ENCODE data around the gene EGR1.

EGR1 gene

DNA sequence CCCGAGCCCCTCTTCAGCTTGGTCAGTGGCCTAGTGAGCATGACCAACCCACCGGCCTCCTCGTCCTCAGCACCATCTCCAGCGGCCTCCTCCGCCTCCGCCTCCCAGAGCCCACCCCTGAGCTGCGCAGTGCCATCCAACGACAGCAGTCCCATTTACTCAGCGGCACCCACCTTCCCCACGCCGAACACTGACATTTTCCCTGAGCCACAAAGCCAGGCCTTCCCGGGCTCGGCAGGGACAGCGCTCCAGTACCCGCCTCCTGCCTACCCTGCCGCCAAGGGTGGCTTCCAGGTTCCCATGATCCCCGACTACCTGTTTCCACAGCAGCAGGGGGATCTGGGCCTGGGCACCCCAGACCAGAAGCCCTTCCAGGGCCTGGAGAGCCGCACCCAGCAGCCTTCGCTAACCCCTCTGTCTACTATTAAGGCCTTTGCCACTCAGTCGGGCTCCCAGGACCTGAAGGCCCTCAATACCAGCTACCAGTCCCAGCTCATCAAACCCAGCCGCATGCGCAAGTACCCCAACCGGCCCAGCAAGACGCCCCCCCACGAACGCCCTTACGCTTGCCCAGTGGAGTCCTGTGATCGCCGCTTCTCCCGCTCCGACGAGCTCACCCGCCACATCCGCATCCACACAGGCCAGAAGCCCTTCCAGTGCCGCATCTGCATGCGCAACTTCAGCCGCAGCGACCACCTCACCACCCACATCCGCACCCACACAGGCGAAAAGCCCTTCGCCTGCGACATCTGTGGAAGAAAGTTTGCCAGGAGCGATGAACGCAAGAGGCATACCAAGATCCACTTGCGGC lies 1.8 kb downstream of the EGR1 start:
- no peaks in the 10 kb centered on the region for H3K4me1 ChIP-seq (ENCODE audit: low read length)
- H3K27ac ChIP-seq (ENCODE audit: low read length) = no peak overlapping the region
- no peaks in the 10 kb centered on the region for H3K79me2 ChIP-seq (ENCODE audit: low read length)
- peaks cover 30% of the 10 kb centered on the region for H3K27me3 ChIP-seq (replicated peaks; ENCODE audit: insufficient read depth, low read length)
- H3K4me3 ChIP-seq (ENCODE audit: low read length) = no peak overlapping the region
- no peak overlapping the region for H3K9ac ChIP-seq (ENCODE audit: low read length)
- H3K9me3 ChIP-seq (replicated peaks; ENCODE audit: insufficient read depth, low read length) = no peaks in the 10 kb centered on the region
- peaks cover 6% of the 10 kb centered on the region; the same call in 1 of the 2 replicates for H3F3A ChIP-seq (ENCODE audit: insufficient read depth, low read length)
- no peak for DNase-seq
- H4K20me1 ChIP-seq (ENCODE audit: insufficient read depth, low read length) = no peaks in the 10 kb centered on the region
- no peak overlapping the region for H3K4me2 ChIP-seq (ENCODE audit: low read depth, low read length)
- no peaks in the 10 kb centered on the region for H3K36me3 ChIP-seq (replicated peaks; ENCODE audit: insufficient read depth, low read length)
- no peak overlapping the region for H2AFZ ChIP-seq (ENCODE audit: low read length)
- no peaks in the 10 kb centered on the region for H3K9me2 ChIP-seq (replicated peaks; ENCODE audit: insufficient read depth, low read length)
- TF ChIP-seq EZH2 (optimal IDR thresholded peaks at IDR 0.05; ENCODE audit: low read depth, low read length) (no peak), EZH2phosphoT487 (IDR thresholded peaks at IDR 0.05; ENCODE audit: low read length) (no peak)
- TF ChIP-seq, protein P1, sequence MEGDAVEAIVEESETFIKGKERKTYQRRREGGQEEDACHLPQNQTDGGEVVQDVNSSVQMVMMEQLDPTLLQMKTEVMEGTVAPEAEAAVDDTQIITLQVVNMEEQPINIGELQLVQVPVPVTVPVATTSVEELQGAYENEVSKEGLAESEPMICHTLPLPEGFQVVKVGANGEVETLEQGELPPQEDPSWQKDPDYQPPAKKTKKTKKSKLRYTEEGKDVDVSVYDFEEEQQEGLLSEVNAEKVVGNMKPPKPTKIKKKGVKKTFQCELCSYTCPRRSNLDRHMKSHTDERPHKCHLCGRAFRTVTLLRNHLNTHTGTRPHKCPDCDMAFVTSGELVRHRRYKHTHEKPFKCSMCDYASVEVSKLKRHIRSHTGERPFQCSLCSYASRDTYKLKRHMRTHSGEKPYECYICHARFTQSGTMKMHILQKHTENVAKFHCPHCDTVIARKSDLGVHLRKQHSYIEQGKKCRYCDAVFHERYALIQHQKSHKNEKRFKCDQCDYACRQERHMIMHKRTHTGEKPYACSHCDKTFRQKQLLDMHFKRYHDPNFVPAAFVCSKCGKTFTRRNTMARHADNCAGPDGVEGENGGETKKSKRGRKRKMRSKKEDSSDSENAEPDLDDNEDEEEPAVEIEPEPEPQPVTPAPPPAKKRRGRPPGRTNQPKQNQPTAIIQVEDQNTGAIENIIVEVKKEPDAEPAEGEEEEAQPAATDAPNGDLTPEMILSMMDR (IDR thresholded peaks at IDR 0.05; ENCODE audit: low read length) = no peak

DNA sequence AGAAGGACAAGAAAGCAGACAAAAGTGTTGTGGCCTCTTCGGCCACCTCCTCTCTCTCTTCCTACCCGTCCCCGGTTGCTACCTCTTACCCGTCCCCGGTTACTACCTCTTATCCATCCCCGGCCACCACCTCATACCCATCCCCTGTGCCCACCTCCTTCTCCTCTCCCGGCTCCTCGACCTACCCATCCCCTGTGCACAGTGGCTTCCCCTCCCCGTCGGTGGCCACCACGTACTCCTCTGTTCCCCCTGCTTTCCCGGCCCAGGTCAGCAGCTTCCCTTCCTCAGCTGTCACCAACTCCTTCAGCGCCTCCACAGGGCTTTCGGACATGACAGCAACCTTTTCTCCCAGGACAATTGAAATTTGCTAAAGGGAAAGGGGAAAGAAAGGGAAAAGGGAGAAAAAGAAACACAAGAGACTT lies 2.4 kb downstream of the EGR1 start:
- Histone ChIP-seq H4K20me1 (ENCODE audit: insufficient read depth, low read length) (no peaks in the 10 kb centered on the region), H3K9me3 (replicated peaks; ENCODE audit: insufficient read depth, low read length) (no peaks in the 10 kb centered on the region), H3K36me3 (replicated peaks; ENCODE audit: insufficient read depth, low read length) (no peaks in the 10 kb centered on the region), H3K9me2 (replicated peaks; ENCODE audit: insufficient read depth, low read length) (no peaks in the 10 kb centered on the region), H3K4me1 (ENCODE audit: low read length) (no peaks in the 10 kb centered on the region), H3K79me2 (ENCODE audit: low read length) (no peaks in the 10 kb centered on the region), H3K27ac (ENCODE audit: low read length) (no peak overlapping the region), H3F3A (ENCODE audit: insufficient read depth, low read length) (peaks cover 6% of the 10 kb centered on the region; the same call in 1 of the 2 replicates), H3K4me3 (ENCODE audit: low read length) (no peak overlapping the region), H3K27me3 (replicated peaks; ENCODE audit: insufficient read depth, low read length) (peaks cover 30% of the 10 kb centered on the region), H2AFZ (ENCODE audit: low read length) (no peak overlapping the region), H3K4me2 (ENCODE audit: low read depth, low read length) (no peak overlapping the region), H3K9ac (ENCODE audit: low read length) (no peak overlapping the region)
- no peak for DNase-seq
- TF ChIP-seq, protein P1 (IDR thresholded peaks at IDR 0.05; ENCODE audit: low read length) = no peak
- TF ChIP-seq EZH2phosphoT487 (IDR thresholded peaks at IDR 0.05; ENCODE audit: low read length) (no peak), EZH2 (optimal IDR thresholded peaks at IDR 0.05; ENCODE audit: low read depth, low read length) (no peak)

DNA sequence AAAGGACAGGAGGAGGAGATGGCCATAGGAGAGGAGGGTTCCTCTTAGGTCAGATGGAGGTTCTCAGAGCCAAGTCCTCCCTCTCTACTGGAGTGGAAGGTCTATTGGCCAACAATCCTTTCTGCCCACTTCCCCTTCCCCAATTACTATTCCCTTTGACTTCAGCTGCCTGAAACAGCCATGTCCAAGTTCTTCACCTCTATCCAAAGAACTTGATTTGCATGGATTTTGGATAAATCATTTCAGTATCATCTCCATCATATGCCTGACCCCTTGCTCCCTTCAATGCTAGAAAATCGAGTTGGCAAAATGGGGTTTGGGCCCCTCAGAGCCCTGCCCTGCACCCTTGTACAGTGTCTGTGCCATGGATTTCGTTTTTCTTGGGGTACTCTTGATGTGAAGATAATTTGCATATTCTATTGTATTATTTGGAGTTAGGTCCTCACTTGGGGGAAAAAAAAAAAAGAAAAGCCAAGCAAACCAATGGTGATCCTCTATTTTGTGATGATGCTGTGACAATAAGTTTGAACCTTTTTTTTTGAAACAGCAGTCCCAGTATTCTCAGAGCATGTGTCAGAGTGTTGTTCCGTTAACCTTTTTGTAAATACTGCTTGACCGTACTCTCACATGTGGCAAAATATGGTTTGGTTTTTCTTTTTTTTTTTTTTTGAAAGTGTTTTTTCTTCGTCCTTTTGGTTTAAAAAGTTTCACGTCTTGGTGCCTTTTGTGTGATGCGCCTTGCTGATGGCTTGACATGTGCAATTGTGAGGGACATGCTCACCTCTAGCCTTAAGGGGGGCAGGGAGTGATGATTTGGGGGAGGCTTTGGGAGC lies 3.1 kb downstream of the EGR1 start:
- no peaks in the 10 kb centered on the region for H3K4me1 ChIP-seq (ENCODE audit: low read length)
- H3K9me2 ChIP-seq (replicated peaks; ENCODE audit: insufficient read depth, low read length) = no peaks in the 10 kb centered on the region
- no peak overlapping the region for H2AFZ ChIP-seq (ENCODE audit: low read length)
- peaks cover 30% of the 10 kb centered on the region for H3K27me3 ChIP-seq (replicated peaks; ENCODE audit: insufficient read depth, low read length)
- no peak for DNase-seq
- no peaks in the 10 kb centered on the region for H3K9me3 ChIP-seq (replicated peaks; ENCODE audit: insufficient read depth, low read length)
- no peak overlapping the region for H3K4me3 ChIP-seq (ENCODE audit: low read length)
- no peak overlapping the region for H3K27ac ChIP-seq (ENCODE audit: low read length)
- no peaks in the 10 kb centered on the region for H3K36me3 ChIP-seq (replicated peaks; ENCODE audit: insufficient read depth, low read length)
- H3K4me2 ChIP-seq (ENCODE audit: low read depth, low read length) = no peak overlapping the region
- H4K20me1 ChIP-seq (ENCODE audit: insufficient read depth, low read length) = no peaks in the 10 kb centered on the region
- H3F3A ChIP-seq (ENCODE audit: insufficient read depth, low read length) = peaks cover 6% of the 10 kb centered on the region; the same call in 1 of the 2 replicates
- no peak overlapping the region for H3K9ac ChIP-seq (ENCODE audit: low read length)
- TF ChIP-seq EZH2 (optimal IDR thresholded peaks at IDR 0.05; ENCODE audit: low read depth, low read length) (no peak), EZH2phosphoT487 (IDR thresholded peaks at IDR 0.05; ENCODE audit: low read length) (no peak)
- TF ChIP-seq, protein P1 (IDR thresholded peaks at IDR 0.05; ENCODE audit: low read length) = no peak
- H3K79me2 ChIP-seq (ENCODE audit: low read length) = no peaks in the 10 kb centered on the region

Data from MM.1S (cell line).